T-helper 1 cell (primary cell): Measurements from ENCODE around the gene DACT3.
A peak's percentile ranks its signal among the peaks of the same experiment; 100 is the strongest.

Experiments used
- DNase-seq, 5 donors: peaks; one replicate each; pipeline ENCODE4 v3.0.0-alpha.2; 2012 to 2020

Gene DACT3

GRCh38 chr19:46609511-46610412 lies 51.2 kb downstream of the DACT3 start:
- no peak for DNase-seq

GRCh38 chr19:46608581-46609345 lies 52.2 kb downstream of the DACT3 start:
- no peak for DNase-seq

DNA sequence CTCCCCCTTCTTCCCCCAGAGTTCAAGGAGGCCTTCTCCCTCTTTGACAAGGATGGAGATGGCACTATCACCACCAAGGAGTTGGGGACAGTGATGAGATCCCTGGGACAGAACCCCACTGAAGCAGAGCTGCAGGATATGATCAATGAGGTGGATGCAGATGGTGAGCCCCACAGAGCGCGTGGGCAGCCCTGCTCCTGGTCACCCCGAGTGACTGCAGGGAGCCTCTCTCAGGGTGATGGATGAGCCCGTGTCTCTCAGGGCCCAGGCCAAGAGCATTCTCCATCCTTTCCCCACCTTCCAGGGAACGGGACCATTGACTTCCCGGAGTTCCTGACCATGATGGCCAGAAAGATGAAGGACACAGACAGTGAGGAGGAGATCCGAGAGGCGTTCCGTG lies 52.8 kb downstream of the DACT3 start:
- no peak for DNase-seq

DNA sequence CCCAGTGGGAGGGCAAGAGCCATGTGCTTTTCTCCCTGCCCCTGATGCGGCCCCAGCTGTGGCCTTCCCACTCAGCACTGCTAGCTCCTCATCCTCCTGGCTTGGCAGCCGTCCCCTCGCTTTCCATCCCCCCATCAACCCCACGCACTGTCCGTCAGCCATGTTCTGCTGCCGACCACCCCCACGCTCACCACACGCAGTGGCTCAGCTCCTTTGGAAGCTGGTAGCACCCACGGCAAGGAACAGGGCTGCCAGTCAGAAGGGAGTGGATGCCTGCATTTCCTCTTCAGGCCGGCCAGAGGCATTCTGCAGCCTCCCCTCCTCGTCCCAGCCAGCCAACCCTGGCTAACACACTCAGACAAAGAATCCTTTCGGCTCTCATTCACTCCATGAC lies 53.5 kb downstream of the DACT3 start:
- no peak for DNase-seq

DNA sequence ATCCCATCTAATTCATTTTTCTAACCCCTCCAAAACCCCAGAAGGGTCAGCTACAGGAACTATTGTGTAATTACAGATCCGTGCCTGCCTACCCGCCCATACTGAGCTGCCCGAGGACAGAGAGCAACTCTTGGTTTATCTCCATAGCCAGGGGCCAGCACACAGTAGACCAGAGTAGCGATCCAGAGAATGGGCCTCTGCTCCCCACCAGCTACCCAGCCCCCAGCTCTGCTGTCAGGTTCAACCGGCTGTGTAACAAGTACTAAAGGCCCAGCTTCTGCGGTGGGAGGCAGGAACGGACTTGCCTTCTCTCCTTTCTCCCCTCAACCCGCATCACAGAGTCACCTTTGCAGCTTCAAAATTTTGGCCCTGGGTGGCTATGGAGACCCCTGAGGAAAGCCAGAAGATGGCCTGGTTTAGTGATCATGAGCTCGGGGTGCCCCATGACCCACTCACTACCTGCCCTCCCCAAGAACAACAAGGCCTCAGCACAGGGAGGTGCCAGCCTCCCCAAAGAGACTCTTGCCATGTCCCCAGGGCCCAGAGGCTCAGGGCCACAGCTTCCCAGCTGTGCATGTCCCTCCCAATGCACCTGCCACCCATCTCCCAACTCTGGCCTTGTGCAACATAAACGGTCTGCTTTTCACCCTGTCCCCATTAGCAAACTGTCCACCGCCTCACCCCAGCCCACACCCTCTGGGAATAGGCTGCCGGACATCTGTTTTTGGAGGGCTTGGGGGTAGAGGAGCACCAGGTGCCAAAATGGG lies 54.1 kb downstream of the DACT3 start:
- DNase-seq: no peak

DNA sequence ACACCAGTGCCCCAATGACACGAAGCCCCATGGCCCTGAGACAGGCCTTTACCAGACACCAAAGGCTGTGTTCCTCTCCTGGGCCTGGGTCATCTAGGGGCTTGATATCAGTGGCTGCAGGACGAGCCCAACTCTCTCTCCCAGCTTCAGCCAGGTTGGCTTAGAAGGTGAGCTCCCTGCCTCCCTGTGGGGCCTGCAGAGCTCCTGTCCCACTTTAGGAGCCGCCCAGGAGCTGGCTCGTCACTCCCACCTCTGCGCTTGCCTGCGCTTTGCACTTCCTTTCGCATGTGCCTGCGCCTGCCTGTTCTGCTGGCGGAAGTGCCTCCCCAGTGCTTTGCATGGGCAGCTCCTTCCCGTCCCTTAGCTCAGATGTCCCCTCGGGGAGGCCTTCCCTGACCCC lies 55.0 kb downstream of the DACT3 start:
- no peak for DNase-seq

- no peak for DNase-seq
Measured at GRCh38 chr19:46605356-46605821, 55.6 kb downstream of the DACT3 start.

GRCh38 chr19:46604781-46605355 lies 56.1 kb downstream of the DACT3 start:
- no peak for DNase-seq

GRCh38 chr19:46603752-46604231 lies 57.2 kb downstream of the DACT3 start:
- DNase-seq: no peak

GRCh38 chr19:46603195-46603637 lies 57.8 kb downstream of the DACT3 start:
- no peak for DNase-seq

DNA sequence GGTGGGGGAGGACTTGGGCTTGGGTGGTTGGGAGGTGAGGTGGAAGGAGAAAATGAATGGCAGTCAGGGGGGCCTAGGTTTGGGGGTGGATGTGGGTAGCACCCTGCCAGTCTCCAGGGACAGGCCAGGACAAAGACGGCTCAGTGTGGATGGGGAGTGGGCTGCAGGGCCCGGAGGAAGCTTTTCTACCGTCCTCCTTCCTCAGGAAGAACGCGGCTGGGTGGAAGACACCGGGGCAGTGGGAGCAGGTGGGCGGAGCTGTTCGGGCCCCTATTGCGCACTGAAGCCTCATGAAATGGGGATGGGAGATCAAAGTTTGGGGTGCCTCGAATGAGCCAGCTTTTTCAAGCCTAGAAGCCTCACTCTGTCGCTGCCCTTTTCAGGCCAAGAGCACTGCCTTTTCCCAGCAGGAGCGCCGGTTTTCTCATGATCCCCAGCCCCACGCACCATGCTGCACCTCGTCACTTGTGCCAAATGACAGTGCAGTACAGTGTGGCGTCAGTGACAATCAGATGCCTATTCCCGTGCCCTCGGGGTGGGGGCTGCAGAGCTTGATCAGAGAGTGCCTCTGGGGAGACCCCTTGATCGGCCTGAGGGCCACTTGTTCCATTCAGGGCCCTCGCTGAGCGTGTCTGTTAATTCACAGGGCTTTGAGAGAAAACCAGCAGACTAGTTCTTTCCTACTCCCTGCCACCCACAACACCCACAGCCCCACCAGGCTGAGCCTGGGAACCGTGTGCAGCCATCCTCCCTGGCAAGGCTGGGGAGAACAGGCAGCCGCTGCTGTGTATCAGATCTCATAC lies 58.4 kb downstream of the DACT3 start:
- DNase-seq: no peak

DNA sequence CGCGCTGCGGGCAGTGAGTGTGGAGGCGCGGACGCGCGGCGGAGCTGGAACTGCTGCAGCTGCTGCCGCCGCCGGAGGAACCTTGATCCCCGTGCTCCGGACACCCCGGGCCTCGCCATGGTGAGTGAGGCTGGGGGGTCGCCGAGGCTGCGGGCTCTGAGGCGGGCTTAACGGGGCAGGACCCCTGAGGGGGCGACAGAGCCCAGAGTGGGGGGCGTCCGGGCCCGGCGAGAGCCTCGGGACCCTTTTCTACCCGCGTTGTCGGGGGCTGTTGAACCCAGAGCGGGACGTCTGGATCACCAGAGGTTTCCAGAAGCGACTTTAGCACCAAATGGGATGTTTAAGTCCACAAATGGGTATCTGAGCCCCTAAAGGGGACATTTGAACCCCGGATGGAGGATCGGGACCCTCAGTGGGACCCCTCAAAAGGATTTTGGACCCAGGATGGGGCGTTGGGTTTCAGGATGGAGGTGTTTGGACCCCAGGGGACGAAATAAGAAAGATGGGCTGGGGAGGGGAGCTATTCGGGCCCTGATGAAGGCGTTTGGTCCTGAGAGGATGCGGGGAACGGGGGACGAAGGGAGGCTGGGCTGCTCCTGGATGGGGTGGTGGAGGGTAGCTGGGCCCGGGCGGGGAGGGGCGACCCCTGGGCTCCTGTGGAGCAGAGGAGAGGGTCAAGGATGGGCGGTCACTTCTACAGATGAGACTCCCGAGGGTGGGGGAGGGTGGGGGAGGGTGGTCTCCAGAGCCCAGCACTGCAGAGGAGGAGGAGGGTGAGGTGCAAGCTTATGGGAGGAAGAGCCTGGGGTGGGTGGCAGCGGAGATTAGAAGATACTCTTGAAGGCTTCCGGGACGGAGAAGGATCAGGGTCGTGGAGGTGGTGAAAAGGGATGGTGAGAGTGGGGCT lies 59.4 kb downstream of the DACT3 start, which contains the start of gene CALM3:
Gene CALM3, plus strand, starts transcription at position 13 of the 907 bp plus-strand sequence. Its CDS starts 105 bp downstream, at position 118.
- no peak for DNase-seq

DNA sequence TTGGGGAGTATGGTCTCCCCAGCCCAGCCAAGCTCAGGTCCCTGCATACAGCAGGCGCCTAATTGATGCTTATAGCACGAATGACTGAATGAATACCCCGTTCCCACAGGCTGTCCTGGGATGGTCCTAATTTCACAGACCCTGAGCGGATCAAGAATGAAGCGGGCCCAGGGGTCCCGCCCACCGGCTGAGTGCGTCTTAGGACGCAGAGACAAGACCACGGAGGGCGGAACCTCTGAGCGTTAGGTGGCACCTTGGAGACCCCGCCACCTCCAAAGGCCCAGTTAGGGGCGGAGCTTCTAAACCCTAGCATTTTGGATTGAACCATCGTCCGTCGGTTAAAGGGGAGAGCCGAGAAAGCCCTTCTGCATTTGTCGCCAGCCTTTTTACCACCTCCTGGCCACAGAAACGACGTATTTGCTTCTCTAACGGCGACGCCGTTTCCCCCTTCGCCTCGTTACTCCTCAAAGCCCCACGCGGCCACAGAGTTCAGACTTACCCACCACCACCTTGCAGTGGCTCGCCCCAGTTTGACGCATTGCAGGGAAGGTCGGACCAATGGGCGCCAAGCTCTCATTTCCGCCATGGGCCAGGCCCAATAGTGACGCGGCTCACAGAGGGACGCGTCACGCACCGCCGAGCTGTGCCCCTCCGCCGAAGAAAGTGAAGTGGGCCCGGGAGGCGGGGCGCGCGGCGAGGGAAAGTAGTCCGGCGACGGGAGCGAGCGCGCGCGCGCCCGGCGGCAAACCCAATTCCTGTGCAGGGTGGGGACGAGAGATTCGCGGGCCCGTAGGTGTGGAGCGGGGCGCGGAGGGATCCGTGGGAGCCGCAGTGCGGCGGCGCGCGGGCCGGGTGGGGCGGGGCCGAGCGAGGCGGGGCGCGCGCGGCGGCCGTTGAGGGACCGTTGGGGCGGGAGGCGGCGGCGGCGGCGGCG lies 60.3 kb downstream of the DACT3 start:
- DNase-seq: peak; percentile 89 to 98 (median 93)

GRCh38 chr19:46599716-46600373 lies 61.1 kb downstream of the DACT3 start:
- DNase-seq: no peak

DNA sequence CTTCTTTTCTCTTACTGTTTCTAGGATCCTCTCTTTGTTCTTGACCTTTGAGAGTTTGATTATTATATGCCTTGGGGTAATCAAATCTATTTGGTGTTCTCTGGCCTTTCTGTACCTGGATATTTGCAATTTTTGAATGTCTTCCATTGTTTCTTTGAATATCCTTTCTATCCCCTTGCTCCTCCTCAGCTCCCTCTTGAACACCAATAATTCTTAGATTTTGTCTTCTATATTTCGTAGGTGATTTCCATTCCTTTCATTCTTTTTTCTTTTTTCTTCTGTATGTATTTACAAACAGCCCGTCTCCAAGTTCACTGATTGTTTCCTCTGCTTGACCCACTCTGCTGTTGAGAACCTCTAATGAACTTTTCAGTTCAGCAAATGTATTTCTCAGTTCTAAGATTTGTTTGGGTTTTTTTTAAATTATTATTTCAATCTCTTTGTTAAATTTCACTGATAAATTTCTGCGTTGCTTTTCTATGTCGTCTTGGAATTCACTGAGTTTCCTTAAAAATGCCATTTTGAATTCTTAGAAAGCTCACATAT lies 62.5 kb downstream of the DACT3 start:
- DNase-seq: no peak
